ENCODE results near the gene CDH13.

The CDH13 gene

GRCh38 chr16:82852388-82853008 lies 225.7 kb downstream of the CDH13 start:
- no peak overlapping the region for H3K27ac ChIP-seq
- TF ChIP-seq ZFX (IDR thresholded peaks at IDR 0.05; ENCODE audit: borderline replicate concordance) (no peak), CTCF (IDR thresholded peaks at IDR 0.05) (no peak)

DNA sequence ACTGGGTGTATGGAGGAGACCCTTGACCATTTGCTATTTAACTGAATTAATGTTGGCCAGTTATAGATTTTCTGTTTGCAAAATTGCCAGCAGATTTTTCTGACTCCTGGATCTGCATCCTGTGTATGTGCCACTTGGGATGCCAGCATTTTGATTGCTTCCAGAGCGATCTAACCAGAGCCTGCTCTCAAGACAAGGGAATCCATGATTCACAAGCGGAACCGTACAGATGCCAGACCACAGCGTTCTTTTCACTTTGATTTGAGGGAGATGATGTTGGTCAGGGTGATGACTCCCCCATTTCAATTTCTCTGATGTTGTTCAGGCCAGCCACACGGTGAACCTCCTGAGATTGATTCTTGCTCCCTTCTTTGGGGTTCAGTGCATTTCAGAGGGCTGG lies 228.7 kb downstream of the CDH13 start:
- H3K27ac ChIP-seq, result no peak overlapping the region
- no peak for TF ChIP-seq CTCF (IDR thresholded peaks at IDR 0.05)
- TF ChIP-seq ZFX (IDR thresholded peaks at IDR 0.05; ENCODE audit: borderline replicate concordance), result no peak

GRCh38 chr16:82857693-82858365 lies 231.1 kb downstream of the CDH13 start:
- no peak for TF ChIP-seq ZFX (IDR thresholded peaks at IDR 0.05; ENCODE audit: borderline replicate concordance)
- no peak for TF ChIP-seq CTCF (IDR thresholded peaks at IDR 0.05)

GRCh38 chr16:82859662-82860061 lies 232.9 kb downstream of the CDH13 start:
- no peak overlapping the region for H3K27ac ChIP-seq
- TF ChIP-seq ZFX (IDR thresholded peaks at IDR 0.05; ENCODE audit: borderline replicate concordance) (no peak), CTCF (IDR thresholded peaks at IDR 0.05) (no peak)

More at GRCh38 chr16:82857693-82858365, 231.1 kb downstream of the CDH13 start:
- H3K27ac ChIP-seq, result no peak overlapping the region

DNA sequence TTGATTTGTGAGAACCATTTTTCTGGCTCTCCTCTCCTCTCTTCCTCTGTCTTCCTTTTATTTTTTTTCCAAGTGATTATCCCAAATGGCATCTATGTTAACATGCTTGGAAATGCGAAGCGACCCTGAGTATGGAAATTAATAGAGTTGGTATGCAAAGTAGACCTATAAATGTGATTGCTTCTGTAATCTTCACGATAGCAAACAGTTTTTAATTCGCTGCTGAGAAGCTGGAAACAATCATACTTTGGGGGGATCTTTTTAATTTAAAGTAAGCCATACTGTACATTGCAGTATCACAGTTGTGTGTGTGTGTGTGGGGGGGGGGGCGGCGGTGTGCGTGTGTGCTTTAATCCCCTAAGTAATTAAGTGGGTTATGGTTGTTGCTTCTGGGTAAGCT lies 233.3 kb downstream of the CDH13 start:
- no peak for TF ChIP-seq CTCF (IDR thresholded peaks at IDR 0.05)
- TF ChIP-seq ZFX (IDR thresholded peaks at IDR 0.05; ENCODE audit: borderline replicate concordance), result no peak
- no peak overlapping the region for H3K27ac ChIP-seq

GRCh38 chr16:82862057-82862456 lies 235.3 kb downstream of the CDH13 start:
- no peak for TF ChIP-seq CTCF (IDR thresholded peaks at IDR 0.05)
- no peak for TF ChIP-seq ZFX (IDR thresholded peaks at IDR 0.05; ENCODE audit: borderline replicate concordance)
- no peak overlapping the region for H3K27ac ChIP-seq

DNA sequence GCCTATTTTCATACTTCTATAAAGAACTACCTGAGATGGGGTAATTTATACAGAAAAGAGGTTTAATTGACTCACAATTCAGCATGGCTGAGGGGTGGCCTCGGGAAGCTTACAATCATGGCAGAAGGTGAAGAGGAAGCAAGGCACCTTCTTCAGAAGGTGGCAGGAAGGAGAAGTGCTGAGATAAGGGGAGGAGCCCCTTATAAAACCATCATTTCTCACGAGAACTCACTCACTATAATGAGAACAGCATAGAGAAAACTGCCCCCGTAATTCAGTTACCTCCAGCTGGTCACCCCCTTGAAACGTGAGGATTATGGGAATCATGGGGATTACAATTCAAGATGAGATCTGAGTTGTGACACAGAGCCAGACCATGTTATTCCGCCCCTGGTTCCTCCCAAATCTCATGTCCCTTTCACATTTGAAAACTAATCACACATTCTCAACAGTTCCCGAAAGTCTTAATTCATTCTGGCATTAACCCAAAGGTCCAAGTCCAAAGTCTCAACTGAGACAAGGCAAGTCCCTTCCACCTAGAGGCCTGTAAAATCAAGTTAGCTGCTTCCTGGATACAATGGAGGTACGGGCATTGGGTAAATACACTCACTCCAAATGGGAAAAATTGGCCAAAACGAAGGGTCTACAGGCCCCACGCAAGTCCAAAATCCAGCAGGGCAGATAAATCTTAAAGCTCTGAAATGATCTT lies 237.7 kb downstream of the CDH13 start:
- TF ChIP-seq ZFX (IDR thresholded peaks at IDR 0.05; ENCODE audit: borderline replicate concordance), result no peak
- no peak overlapping the region for H3K27ac ChIP-seq
